AG04450 (cell line): ENCODE measurements around the gene EID3. TPM values are rescaled to one million over a fixed set of nuclear protein-coding genes. Genes with fewer than 3 reads are reported as not detected.
"Not testable (repeated sequence)": the region's sequence is repeated elsewhere in the genome, so short reads cannot be mapped to it uniquely, and the experiment has no call there.

Experiments used
- CTCF ChIA-PET: fragments of 300-600, 350-600 bp; formaldehyde crosslinking; extraction: SDS; loops from one replicate; lab custom pipeline; 2022; ENCODE audit warnings: antibody characterized with exemption, inconsistent platforms; lab: Charles Lee
- POLR2A ChIA-PET: fragments of 350-600 bp; formaldehyde crosslinking; extraction: SDS; loops from one replicate; lab custom pipeline; 2021; ENCODE audit warnings: antibody characterized with exemption, inconsistent platforms; lab: Yijun Ruan, JAX
- DNase-seq: peaks from one replicate; pipeline ENCODE4 v3.0.0-alpha.2; 2011; ENCODE audit warnings: low read depth, low spot score
- H3K27ac ChIP-seq: one replicate; pipeline ENCODE4 v1.5.1; 2012; ENCODE audit warnings: low read depth, low read length, control low read depth
- H3K27me3 ChIP-seq: one replicate; pipeline ENCODE4 v1.6.0; 2012; ENCODE audit warnings: low read length; ENCODE audit not compliant: control insufficient read depth, insufficient read depth
- H3K4me3 ChIP-seq: 2 replicates; pipeline ENCODE4 v1.5.1; 2011; ENCODE audit warnings: mild to moderate bottlenecking, low read depth, low read length, control low read depth
- H3K9me3 ChIP-seq: 2 replicates; pipeline ENCODE4 v1.5.1; 2012; ENCODE audit warnings: low read length; ENCODE audit not compliant: control insufficient read depth, insufficient read depth
- CTCF ChIP-seq: IDR thresholded peaks from 2 replicates; pipeline ENCODE4 v1.5.1; 2011; ENCODE audit warnings: low read depth, low read length, control low read depth, inconsistent platforms
- polyA plus RNA-seq: library from polyadenylated mRNA; depleted of rRNA; stranded (reverse); fragments of >200 nt; gene quantifications from 2 replicates; pipeline ENCODE4 v1.2.3, GENCODE V29; 2011

Gene EID3
- polyA plus RNA-seq, 1 experiment, result 2.5 TPM

- no peak overlapping the region for H3K27ac ChIP-seq
Measured at GRCh38 chr12:104263580-104264358, 39.8 kb upstream of the EID3 start.

GRCh38 chr12:104265436-104265835 lies 38.1 kb upstream of the EID3 start:
- CTCF ChIA-PET, H3K4me3 ChIP-seq, POLR2A ChIA-PET, H3K27me3 ChIP-seq, H3K9me3 ChIP-seq, H3K27ac ChIP-seq, DNase-seq: not testable (repeated sequence)

More at GRCh38 chr12:104263580-104264358, 39.8 kb upstream of the EID3 start:
- no peaks in the 10 kb centered on the region for H3K27me3 ChIP-seq
- TF ChIP-seq CTCF, result no peak
- H3K4me3 ChIP-seq, result no peak overlapping the region
- ChIA-PET CTCF (no interaction called here), POLR2A (interaction anchor here (1.0 kb wide), 1 partner anchor 23 kb away, joined by 6 read pairs; no protein-coding TSS in a partner anchor)
- no peaks in the 10 kb centered on the region for H3K9me3 ChIP-seq
- DNase-seq, result no peak

DNA sequence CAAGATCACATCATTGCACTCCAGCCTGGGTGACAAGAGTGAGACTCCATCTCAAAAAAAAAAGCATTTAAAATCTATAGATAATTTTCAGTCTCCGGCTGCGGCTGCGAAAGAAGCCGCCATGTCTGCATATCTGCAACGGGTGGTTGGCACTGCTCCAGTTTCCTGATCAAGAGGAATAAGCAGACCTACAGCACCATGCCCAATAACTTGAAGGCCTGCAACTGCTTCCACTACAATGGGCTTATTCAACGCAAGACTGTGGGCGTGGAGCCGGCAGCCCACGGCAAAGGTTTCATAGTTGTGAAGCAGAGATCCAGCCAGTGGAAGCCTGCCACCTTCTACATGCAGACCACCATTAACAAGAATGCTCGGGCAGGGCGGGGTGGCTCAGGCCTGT lies 30.6 kb upstream of the EID3 start:
- CTCF ChIA-PET, result interaction anchor here (0.5 kb wide), 1 partner anchor 13 kb away, joined by 4 read pairs; no protein-coding TSS in a partner anchor
- POLR2A ChIA-PET, result no interaction called here

DNA sequence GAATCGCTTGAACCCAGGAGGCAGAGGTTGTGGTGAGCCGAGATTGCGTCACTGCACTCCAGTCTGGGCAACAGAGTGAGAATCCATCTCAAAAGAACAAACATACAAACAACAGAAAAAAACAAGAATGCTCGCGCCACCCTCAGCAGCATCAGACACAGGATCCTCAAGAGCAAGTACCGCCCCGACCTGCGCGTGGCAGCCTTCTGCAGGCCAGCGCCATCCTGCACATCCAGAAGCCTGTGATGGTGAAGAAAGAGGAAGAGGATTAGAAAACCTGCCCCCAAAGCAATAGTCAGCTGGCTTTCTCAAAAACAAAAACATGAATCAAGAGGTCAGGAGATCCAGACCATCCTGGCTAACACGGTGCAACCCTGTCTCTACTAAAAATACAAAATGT lies 30.0 kb upstream of the EID3 start:
- DNase-seq, result no peak
- no peaks in the 10 kb centered on the region for H3K27me3 ChIP-seq
- no peak overlapping the region for H3K4me3 ChIP-seq
- TF ChIP-seq CTCF, result no peak
- CTCF ChIA-PET, result interaction anchor here (0.5 kb wide), 1 partner anchor 13 kb away, joined by 4 read pairs; no protein-coding TSS in a partner anchor
- H3K27ac ChIP-seq, result no peak overlapping the region
- POLR2A ChIA-PET, result interaction anchor here (0.5 kb wide), 1 partner anchor 55 kb away, joined by 3 read pairs; no protein-coding TSS in a partner anchor
- H3K9me3 ChIP-seq, result peaks cover 3% of the 10 kb centered on the region; the same call in 1 of the 2 replicates

More for the DNA sequence above, 30.6 kb upstream of the EID3 start:
- no peak overlapping the region for H3K27ac ChIP-seq
- no peak overlapping the region for H3K4me3 ChIP-seq
- no peak for TF ChIP-seq CTCF
- no peak for DNase-seq
- H3K27me3 ChIP-seq, result no peaks in the 10 kb centered on the region
- H3K9me3 ChIP-seq, result peaks cover 3% of the 10 kb centered on the region; the same call in 1 of the 2 replicates

DNA sequence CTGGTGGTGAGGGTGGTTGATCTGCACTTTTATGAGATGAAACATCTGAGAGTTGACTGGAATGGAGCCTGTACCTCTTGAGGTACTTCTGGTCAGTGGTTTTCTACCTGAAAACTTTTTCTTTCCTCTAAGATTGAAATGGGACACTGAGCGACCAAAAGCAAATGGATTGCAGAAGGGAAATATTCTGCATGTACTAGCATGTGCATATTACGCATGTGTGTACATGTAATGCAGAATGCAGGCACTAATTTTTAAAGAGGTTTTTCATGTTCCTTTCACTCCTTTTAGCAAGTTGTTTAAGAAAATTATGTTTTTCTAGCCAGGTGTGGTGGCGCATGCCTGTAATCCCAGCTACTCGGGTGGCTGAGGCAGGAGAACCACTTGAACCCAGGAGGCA lies 28.7 kb upstream of the EID3 start:
- Histone ChIP-seq H3K4me3 (no peak overlapping the region), H3K9me3 (peaks cover 3% of the 10 kb centered on the region; the same call in 1 of the 2 replicates), H3K27me3 (no peaks in the 10 kb centered on the region), H3K27ac (no peak overlapping the region)
- POLR2A ChIA-PET, result interaction anchor here (0.7 to 1.3 kb wide), 2 partner anchors 12 to 137 kb away, joined by 3 read pairs; partner anchors contain the start of gene NFYB
- TF ChIP-seq CTCF, result no peak
- no peak for DNase-seq
- CTCF ChIA-PET, result no interaction called here
